HG02678 (cell line): ENCODE data around the gene RELT.

Source experiments
- ATAC-seq: cut with Tn5 transposase; IDR thresholded peaks from one replicate; pipeline ENCODE4 v1.9.1; 2021; ENCODE audit warnings: mild to moderate bottlenecking, moderate library complexity; ENCODE audit not compliant: unreplicated experiment

Gene RELT

GRCh38 chr11:73376160-73376802 is at the start of gene RELT:
TSS of gene RELT (plus strand) at chr11:73376399. CDS start at chr11:73389137, 12,738 bp downstream.
- ATAC-seq, result peak; percentile 79

DNA sequence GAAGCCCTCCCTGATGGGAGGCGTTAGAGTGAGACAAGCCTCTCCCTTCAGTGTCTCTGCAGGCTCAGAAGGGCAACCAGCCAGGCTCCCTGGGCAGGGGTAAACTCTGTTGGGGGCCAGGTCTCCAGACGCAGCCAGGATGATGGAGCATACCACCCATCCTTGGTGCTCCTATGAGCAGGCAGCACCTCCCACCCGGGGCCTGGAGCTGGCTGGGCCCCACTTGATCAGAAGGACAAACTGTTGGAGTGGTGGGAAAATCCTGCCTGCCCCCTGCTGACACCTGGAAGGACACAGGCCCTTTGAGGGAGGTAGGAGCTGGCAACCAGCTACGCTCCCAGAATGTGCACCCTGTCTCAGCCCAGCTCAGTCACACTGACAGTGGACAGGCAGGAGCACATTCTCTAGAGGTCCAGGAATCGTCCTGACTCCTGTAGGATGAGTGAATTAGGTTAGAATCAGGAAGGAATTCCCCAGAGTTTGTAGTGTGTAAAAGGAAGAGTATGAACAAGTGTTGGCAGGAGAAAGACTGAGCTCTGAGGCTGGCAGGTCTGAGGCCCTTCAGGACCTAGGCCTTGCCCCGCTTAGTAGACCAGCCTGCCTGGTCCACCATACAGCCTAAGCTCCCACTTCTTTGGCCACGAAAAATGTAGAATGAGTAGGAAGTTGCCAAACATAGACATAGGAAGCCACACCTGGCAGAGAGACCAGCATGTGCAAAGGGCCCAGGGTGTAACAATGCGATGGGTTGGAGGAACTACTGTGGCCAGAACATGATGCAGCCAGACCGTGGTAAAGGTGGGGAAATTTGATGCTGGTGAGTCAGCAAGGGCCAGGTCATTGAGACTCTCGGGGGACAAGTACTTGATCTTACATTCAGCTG is 49.0 kb upstream of the RELT start:
- ATAC-seq, result no peak

- no peak for ATAC-seq
These were observed 48.3 kb upstream of the RELT start for GRCh38 chr11:73327812-73328364.

GRCh38 chr11:73330569-73331093 is 45.6 kb upstream of the RELT start:
- no peak for ATAC-seq

- no peak for ATAC-seq
These were observed 44.9 kb upstream of the RELT start for GRCh38 chr11:73331138-73331916.

DNA sequence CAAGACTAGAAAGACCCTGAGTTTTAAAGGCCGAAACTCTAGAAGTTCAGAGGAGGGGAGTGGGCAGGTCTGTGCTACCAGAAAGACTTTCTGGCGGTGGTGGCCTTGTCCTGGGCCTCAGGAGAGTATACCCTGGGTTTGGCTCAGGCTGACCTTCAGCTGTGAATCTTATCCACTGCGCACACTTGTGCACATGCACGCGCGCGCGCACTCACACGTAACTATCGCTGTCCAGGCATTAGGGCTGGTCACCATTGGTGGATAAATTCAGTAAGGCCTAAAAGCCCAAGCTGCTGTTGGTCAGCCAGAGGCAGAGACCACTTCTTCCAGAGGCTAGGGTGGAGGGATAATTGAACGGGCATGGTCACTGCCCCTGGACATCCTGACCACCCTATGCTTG is 43.0 kb upstream of the RELT start:
- ATAC-seq, result no peak

DNA sequence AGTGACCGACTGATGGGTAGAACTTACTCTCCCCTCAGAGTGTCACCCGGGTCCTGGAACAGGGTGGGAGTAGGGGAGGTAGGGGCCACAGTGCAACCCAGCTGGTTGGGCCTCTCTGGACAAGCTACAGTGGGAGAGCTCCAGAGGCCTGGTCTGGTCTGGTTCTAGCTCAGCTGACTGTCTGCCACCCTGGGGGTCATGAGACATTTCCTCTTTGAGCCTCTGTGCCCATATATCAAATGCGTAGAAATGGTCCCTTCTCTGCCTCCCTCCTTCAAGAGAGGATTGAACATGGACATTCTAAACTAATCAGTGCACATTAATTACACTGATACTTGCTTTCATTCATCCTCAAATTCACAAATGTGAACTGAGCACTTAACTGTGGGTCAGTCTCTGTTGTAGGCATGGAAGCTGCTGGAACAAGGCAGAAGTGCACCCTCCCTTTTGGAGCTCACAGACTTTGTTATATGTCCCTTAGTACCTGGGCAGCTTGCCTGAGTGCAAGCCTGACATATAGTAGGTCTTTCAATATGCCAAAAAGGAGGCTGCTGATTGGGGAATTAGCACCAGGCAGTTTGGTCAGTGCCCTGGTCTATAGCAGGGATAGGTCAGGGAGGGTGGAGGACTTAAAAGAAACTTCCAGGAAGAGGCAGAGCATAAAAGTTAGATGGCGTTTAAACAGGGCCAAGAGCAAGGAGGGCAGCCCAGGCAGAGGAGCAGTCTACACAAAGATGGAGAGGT is 42.4 kb upstream of the RELT start:
- ATAC-seq, result no peak

DNA sequence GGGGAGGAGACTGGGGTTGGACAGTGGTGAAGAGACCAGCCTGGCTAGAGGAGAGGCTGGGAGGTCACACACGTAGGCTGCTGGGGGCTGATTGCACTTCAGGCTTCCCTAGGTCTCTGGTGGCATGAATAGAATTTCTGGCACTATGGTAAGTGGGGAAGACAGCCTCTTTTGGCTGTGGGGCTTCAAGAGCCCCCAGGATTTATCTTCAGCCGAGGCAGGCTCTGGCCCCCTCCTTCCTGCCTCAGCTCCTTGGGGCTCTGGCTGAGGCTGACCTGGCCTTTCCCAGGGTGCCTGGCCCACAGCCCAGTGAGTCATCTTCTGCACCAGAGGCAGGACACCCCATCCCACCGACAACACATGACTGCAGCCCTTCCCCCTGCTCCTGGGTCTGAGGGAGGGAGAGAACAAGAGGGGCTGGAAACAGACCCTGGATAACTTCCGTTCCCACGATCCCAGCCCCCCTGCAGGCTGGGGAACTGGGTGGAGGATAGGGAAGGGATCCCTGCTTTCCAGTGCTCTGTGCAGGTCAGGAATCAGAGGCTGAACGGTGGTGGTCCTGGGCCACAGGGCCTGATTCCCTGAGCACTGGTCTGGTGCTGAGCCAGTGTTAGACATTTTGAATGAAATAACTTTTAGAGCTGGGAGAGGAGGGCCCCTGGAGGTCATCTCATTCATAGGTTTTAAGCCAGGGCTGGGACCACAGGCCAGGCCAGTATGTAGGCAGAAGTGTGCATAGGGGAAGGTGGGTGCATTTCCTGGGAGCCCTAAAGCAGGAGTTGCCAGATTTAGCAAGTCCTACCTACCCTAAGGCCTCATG is 41.6 kb upstream of the RELT start:
- no peak for ATAC-seq

DNA sequence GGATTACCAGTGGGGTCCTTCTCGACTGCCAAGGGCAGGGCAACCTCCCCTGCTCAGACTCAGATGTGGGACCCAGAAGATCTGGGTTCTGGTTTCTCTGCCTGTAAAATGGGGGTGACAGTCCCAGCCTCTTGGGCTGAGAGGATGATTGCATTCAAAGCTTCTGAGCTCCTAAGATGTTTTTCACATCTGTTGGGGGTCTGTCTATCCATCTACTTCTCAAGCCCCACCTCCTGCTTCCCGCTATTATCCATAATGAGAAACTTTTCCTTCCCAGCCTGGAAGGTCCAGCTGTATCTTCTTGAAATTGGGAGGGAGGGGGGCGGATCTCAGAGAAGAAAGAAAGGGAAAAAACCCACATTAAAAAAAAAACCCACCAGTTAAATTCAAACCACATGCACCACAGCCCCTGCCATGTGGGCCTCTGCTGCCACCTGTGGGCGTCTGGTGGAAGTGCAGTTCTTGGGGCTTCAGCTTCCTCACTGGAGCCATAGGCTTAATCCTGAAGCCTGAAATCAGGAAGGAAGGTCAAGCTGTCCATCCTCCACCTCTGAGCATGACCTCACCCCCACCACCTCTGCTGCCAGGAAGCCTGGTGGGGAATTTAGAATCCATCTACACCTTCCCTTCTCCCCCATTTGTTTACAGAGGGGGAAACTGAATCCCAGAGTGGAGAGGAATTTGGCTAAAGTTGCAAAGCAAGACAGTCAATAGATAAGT is 40.8 kb upstream of the RELT start:
- ATAC-seq, result no peak

- no peak for ATAC-seq
These were observed 38.4 kb upstream of the RELT start for GRCh38 chr11:73337846-73338245.

GRCh38 chr11:73338279-73338678 is 37.9 kb upstream of the RELT start:
- no peak for ATAC-seq

- no peak for ATAC-seq
These were observed 36.0 kb upstream of the RELT start for GRCh38 chr11:73340164-73340563.

GRCh38 chr11:73342633-73343032 is 33.6 kb upstream of the RELT start:
- no peak for ATAC-seq

- no peak for ATAC-seq
These were observed 32.9 kb upstream of the RELT start for GRCh38 chr11:73343076-73343873.

GRCh38 chr11:73344191-73344607 is 32.0 kb upstream of the RELT start:
- no peak for ATAC-seq

- no peak for ATAC-seq
These were observed 30.6 kb upstream of the RELT start for GRCh38 chr11:73345481-73346160.

DNA sequence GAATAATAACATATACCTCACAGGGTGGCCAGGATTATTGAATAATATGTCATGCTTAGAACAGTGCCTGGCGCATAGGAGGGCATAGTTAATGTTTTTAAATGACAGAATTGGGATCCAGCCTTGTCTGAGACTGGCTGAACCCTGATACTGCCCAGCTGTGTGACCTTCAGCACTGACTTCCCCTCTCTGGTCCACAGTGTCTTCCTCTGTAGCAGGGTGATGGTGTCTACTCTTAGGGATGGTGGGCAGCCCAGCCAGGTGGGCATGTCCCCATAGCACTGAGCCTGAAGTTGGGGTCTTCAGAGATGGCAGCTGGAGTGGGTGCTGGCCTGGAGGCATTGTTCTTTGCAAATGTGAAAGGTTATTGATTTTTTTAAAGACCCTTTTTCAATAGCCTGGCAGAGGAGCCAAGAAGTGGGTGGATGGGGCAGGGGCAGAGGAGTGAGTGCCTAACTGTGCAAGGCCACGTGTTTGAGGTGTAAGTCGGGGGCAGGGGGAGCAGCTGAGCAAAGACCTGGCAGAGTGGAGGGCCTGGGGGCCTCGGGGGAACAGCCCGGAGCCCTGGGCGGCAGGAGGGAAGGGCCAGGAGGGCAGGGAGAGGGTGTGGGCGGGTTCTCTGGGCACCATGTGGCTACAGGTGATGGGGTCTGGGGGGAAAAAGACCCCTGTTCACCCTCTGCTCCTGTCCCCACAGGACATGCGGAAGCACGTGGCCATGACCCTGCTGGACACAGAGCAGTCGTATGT is 29.8 kb upstream of the RELT start:
- ATAC-seq, result no peak
